ENCODE results near the gene CDH16. TPM values are rescaled to one million over a fixed set of nuclear protein-coding genes. Genes with fewer than 3 reads are reported as not detected.

CDH16 gene
- total and polyA plus RNA-seq, 2 of the 13 experiments (the other 11 are each of a cell fraction or from before 2014, with no cell fraction given): 2.7 to 3.9 TPM

- no peak for TF ChIP-seq CENPBD1 (CRISPR knock-in tag; IDR thresholded peaks at IDR 0.05; ENCODE audit: borderline replicate concordance, low read depth)
- TF ChIP-seq ZNF550 (CRISPR knock-in tag; IDR thresholded peaks at IDR 0.05; ENCODE audit: borderline replicate concordance): no peak
- 0 out of 2 replicates have a peak, but pooled peaks have one; percentile 17 for TF ChIP-seq TERF1 (CRISPR knock-in tag; IDR thresholded peaks at IDR 0.05)
- no peak for TF ChIP-seq HNRNPK (IDR thresholded peaks at IDR 0.05; ENCODE audit: low read depth, low read length, poor library complexity, severe bottlenecking)
- 0 out of 2 replicates have a peak, but pooled peaks have one; percentile 26 for TF ChIP-seq ZMYM2 (CRISPR knock-in tag; IDR thresholded peaks at IDR 0.05)
- no peak for TF ChIP-seq U2AF1 (optimal IDR thresholded peaks at IDR 0.05; ENCODE audit: low read depth, low read length)
- no peak for TF ChIP-seq PRDM15 (CRISPR knock-in tag; IDR thresholded peaks at IDR 0.05)
- 0 out of 2 replicates have a peak, but pooled peaks have one; percentile 20 for TF ChIP-seq HOXA3 (CRISPR knock-in tag; IDR thresholded peaks at IDR 0.05)
- TF ChIP-seq ZNF296 (CRISPR knock-in tag; conservative IDR thresholded peaks at IDR 0.05): 0 out of 2 replicates have a peak, but pooled peaks have one; percentile 53
- TF ChIP-seq CEBPB (IDR thresholded peaks at IDR 0.05; ENCODE audit: borderline replicate concordance, low read depth, low read length): no peak
- 0 out of 2 replicates have a peak, but pooled peaks have one; percentile 38 for TF ChIP-seq ZNF543 (CRISPR knock-in tag; IDR thresholded peaks at IDR 0.05)
- no peak for TF ChIP-seq ZNF777 (CRISPR knock-in tag; IDR thresholded peaks at IDR 0.05)
- peak; percentile 43; the same call in 1 of the 2 replicates for TF ChIP-seq PPARG (CRISPR knock-in tag; conservative IDR thresholded peaks at IDR 0.05)
- no peak for TF ChIP-seq ARNT (IDR thresholded peaks at IDR 0.05)
- TF ChIP-seq RXRB (CRISPR knock-in tag; IDR thresholded peaks at IDR 0.05; ENCODE audit: borderline replicate concordance): peak; percentile 25; the same call in 1 of the 2 replicates
- TF ChIP-seq TFDP2 (CRISPR knock-in tag; IDR thresholded peaks at IDR 0.05): no peak
- no peak for TF ChIP-seq ZNF224 (CRISPR knock-in tag; IDR thresholded peaks at IDR 0.05)
- peak; percentile 72; the same call in 1 of the 2 replicates for TF ChIP-seq HIC2 (CRISPR knock-in tag; IDR thresholded peaks at IDR 0.05; ENCODE audit: low read depth)
- TF ChIP-seq ZFX (CRISPR knock-in tag; IDR thresholded peaks at IDR 0.05; ENCODE audit: low read depth): peak; percentile 1; the same call in 1 of the 2 replicates
- no peak for TF ChIP-seq PLSCR1 (CRISPR knock-in tag; IDR thresholded peaks at IDR 0.05; ENCODE audit: borderline replicate concordance)
Measured at GRCh38 chr16:66936462-66936861, 17.8 kb upstream of the CDH16 start (continued).

All from HepG2 (cell line).